GM19467 (cell line): ENCODE measurements around the gene CPNE6.

Experiments used
- ATAC-seq: cut with Tn5 transposase; IDR thresholded peaks from one replicate; pipeline ENCODE4 v1.9.1; 2021; ENCODE audit warnings: mild to moderate bottlenecking, moderate library complexity; ENCODE audit not compliant: unreplicated experiment

Gene CPNE6

GRCh38 chr14:24126939-24127338 is 55.6 kb downstream of the CPNE6 start:
- ATAC-seq: no peak

DNA sequence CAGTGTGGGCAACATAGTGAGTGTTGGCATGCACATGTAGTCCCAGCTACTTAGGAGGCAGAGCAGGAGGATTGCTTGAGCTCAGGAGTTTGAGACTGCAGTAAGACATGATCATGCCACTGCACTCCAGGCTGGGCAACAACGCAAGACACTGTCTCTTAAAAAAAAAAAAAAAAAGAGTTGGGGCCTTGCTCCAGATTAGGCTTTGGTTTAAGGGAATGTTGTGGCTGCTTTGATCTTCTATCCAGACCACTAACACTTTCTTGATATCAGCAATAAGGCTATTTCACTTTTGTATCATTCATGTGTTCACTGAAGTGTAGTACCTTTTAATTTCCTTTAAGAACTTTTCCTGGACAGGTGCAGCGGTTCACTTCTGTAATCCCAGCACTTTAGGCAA is 56.3 kb downstream of the CPNE6 start:
- ATAC-seq: no peak
